Muscle layer of colon (tissue), 2 donors: ENCODE data around the gene PPP2R1A.

Source experiments
- H3K27ac ChIP-seq: one replicate; pipeline ENCODE4 v1.7.0; 2013; ENCODE audit warnings: low read depth, mild to moderate bottlenecking, low read length, moderate library complexity
- H3K27me3 ChIP-seq, 2 donors: one replicate each; pipeline ENCODE4 v1.7.0; 2013; ENCODE audit warnings: low read length in 2 of 2, mild to moderate bottlenecking in 2 of 2; ENCODE audit not compliant: insufficient read depth in 2 of 2, control insufficient read depth in 1 of 2
- H3K36me3 ChIP-seq: one replicate; pipeline ENCODE4 v1.7.0; 2013; ENCODE audit warnings: mild to moderate bottlenecking, low read length; ENCODE audit not compliant: insufficient read depth
- H3K4me1 ChIP-seq: one replicate; pipeline ENCODE4 v1.7.0; 2013; ENCODE audit warnings: mild to moderate bottlenecking, low read length; ENCODE audit not compliant: insufficient read depth
- H3K4me3 ChIP-seq, 2 donors: one replicate each; pipeline ENCODE4 v1.7.0; 2013; ENCODE audit warnings: low read length in 2 of 2, low read depth in 1 of 2, mild to moderate bottlenecking in 1 of 2, moderate library complexity in 1 of 2
- H3K9ac ChIP-seq: one replicate; pipeline ENCODE4 v1.7.0; 2013; ENCODE audit warnings: low read length
- H3K9me3 ChIP-seq: one replicate; pipeline ENCODE4 v1.7.0; 2013; ENCODE audit warnings: mild to moderate bottlenecking, low read length
- donor health status: abdominal sarcoma.
- donor health status: Adenocarcinoma of cecum.

Gene PPP2R1A

GRCh38 chr19:52227196-52227940 is 37.5 kb downstream of the PPP2R1A start:
- Histone ChIP-seq H3K4me3 (no peak overlapping the region), H3K9me3 (no peaks in the 10 kb centered on the region), H3K27me3 (no peaks in the 10 kb centered on the region), H3K4me1 (no peaks in the 10 kb centered on the region), H3K36me3 (peaks cover 57% of the 10 kb centered on the region), H3K27ac (no peak overlapping the region), H3K9ac (no peak overlapping the region)

- Histone ChIP-seq H3K27me3 (no peaks in the 10 kb centered on the region), H3K36me3 (peaks cover 51% of the 10 kb centered on the region), H3K9me3 (no peaks in the 10 kb centered on the region), H3K27ac (no peak overlapping the region), H3K4me3 (no peak overlapping the region), H3K9ac (no peak overlapping the region), H3K4me1 (no peaks in the 10 kb centered on the region)
Observed at GRCh38 chr19:52227980-52228379, 38.1 kb downstream of the PPP2R1A start.

DNA sequence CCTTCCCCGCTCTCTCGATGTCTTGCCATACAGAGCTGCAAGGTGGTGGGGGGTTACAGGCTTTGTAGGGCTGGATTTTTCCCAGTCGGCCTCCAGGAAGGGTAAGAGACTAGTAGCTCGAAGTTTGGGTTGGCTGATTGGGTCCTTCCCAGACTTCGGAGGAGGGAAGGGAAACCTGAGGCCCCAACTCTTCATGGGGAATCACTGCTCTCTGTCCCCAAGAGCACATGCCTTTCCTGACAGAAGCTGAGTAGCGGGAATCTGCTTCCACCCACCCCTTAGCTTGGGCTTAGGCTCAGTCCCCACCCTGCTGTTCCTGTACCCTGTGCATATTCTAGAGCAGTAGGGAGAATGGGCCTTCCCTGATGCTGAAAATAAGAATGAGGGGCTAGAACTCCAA is 39.7 kb downstream of the PPP2R1A start:
- Histone ChIP-seq H3K4me1 (no peaks in the 10 kb centered on the region), H3K27ac (no peak overlapping the region), H3K27me3 (no peaks in the 10 kb centered on the region), H3K9me3 (no peaks in the 10 kb centered on the region), H3K36me3 (peaks cover 36% of the 10 kb centered on the region), H3K4me3 (no peak overlapping the region), H3K9ac (no peak overlapping the region)

- H3K9ac ChIP-seq: no peak overlapping the region
- H3K9me3 ChIP-seq: no peaks in the 10 kb centered on the region
- no peaks in the 10 kb centered on the region for H3K4me1 ChIP-seq
- no peak overlapping the region for H3K27ac ChIP-seq
- peaks cover 28% of the 10 kb centered on the region for H3K36me3 ChIP-seq
- no peak overlapping the region for H3K4me3 ChIP-seq
- H3K27me3 ChIP-seq: no peaks in the 10 kb centered on the region
Observed at GRCh38 chr19:52230685-52231084, 40.8 kb downstream of the PPP2R1A start.

- Histone ChIP-seq H3K27me3 (no peaks in the 10 kb centered on the region), H3K9ac (no peak overlapping the region), H3K36me3 (peaks cover 21% of the 10 kb centered on the region), H3K4me1 (no peaks in the 10 kb centered on the region), H3K9me3 (no peaks in the 10 kb centered on the region), H3K27ac (no peak overlapping the region), H3K4me3 (no peak overlapping the region)
Observed at GRCh38 chr19:52231154-52231910, 41.5 kb downstream of the PPP2R1A start.

DNA sequence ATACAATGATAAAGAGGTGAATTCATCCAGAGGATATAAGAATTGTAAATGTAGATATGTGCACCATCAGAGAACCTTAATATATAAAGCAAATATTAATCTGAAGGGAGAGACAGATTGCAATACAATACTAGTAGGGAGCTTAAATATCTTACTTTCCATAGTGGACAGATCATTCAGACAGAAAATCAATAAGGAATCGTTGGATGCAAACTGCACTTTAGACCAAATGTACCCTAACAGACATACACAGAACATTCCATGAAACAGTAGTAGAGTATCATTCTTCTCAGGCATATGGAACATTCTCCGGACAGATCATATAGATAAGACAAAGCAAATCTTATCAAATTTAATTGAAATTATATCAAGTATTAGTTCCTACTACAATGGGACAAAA is 44.6 kb downstream of the PPP2R1A start:
- no peak overlapping the region for H3K9ac ChIP-seq
- no peak overlapping the region for H3K27ac ChIP-seq
- no peaks in the 10 kb centered on the region for H3K27me3 ChIP-seq
- H3K4me1 ChIP-seq: no peaks in the 10 kb centered on the region
- H3K9me3 ChIP-seq: no peaks in the 10 kb centered on the region
- H3K36me3 ChIP-seq: no peaks in the 10 kb centered on the region
- H3K4me3 ChIP-seq: no peak overlapping the region

GRCh38 chr19:52237197-52237596 is 47.3 kb downstream of the PPP2R1A start:
- Histone ChIP-seq H3K9me3 (no peaks in the 10 kb centered on the region), H3K27me3 (no peaks in the 10 kb centered on the region), H3K4me3 (no peak overlapping the region), H3K36me3 (no peaks in the 10 kb centered on the region), H3K9ac (no peak overlapping the region), H3K27ac (no peak overlapping the region), H3K4me1 (no peaks in the 10 kb centered on the region)

GRCh38 chr19:52237771-52238400 is 48.0 kb downstream of the PPP2R1A start:
- no peak overlapping the region for H3K9ac ChIP-seq

DNA sequence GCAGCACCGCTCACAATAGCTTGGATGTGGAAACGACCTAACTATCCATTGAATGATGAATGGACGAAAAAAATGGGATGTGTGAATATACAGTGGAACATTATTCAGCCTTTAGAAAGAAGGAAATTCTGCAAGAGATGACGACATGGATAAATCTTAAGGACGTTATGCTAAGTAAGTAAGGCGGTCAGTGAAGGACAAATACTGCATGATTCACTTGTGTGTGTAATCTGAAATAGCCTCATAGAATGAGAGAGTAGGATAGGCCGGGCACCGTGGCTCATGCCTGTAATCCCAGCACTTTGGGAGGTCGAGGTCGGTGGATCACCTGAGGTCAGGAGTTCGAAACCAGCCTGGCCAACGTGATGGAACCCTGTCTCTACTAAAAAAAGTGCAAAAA is 54.2 kb downstream of the PPP2R1A start:
- H3K4me1 ChIP-seq: no peaks in the 10 kb centered on the region
- H3K36me3 ChIP-seq: no peaks in the 10 kb centered on the region
- no peak overlapping the region for H3K4me3 ChIP-seq
- no peaks in the 10 kb centered on the region for H3K9me3 ChIP-seq
- no peaks in the 10 kb centered on the region for H3K27me3 ChIP-seq
- H3K27ac ChIP-seq: no peak overlapping the region
- no peak overlapping the region for H3K9ac ChIP-seq

More at GRCh38 chr19:52237771-52238400, 48.0 kb downstream of the PPP2R1A start:
- Histone ChIP-seq H3K27me3 (no peaks in the 10 kb centered on the region), H3K36me3 (no peaks in the 10 kb centered on the region), H3K4me3 (no peak overlapping the region), H3K9me3 (no peaks in the 10 kb centered on the region), H3K4me1 (no peaks in the 10 kb centered on the region), H3K27ac (no peak overlapping the region)

GRCh38 chr19:52248241-52248640 is 58.4 kb downstream of the PPP2R1A start:
- H3K4me3 ChIP-seq: no peak overlapping the region
- H3K36me3 ChIP-seq: no peaks in the 10 kb centered on the region

GRCh38 chr19:52258426-52258825 is 68.6 kb downstream of the PPP2R1A start:
- Histone ChIP-seq H3K27ac (no peak overlapping the region), H3K4me1 (no peaks in the 10 kb centered on the region), H3K4me3 (no peak overlapping the region), H3K9me3 (no peaks in the 10 kb centered on the region), H3K9ac (no peak overlapping the region), H3K27me3 (no peaks in the 10 kb centered on the region), H3K36me3 (no peaks in the 10 kb centered on the region)

More at GRCh38 chr19:52248241-52248640, 58.4 kb downstream of the PPP2R1A start:
- Histone ChIP-seq H3K9ac (no peak overlapping the region), H3K4me1 (no peaks in the 10 kb centered on the region), H3K27me3 (no peaks in the 10 kb centered on the region), H3K9me3 (no peaks in the 10 kb centered on the region), H3K27ac (no peak overlapping the region)
